Osteoblast (primary cell): ENCODE measurements around the gene CDC14B. TPM values are rescaled to one million over a fixed set of nuclear protein-coding genes. Genes with fewer than 3 reads are reported as not detected.

Source experiments
- DNase-seq: peaks from one replicate; pipeline ENCODE4 v3.0.0; 2011; ENCODE audit warnings: low spot score, mixed read lengths; ENCODE audit not compliant: insufficient read length; ENCODE audit errors: missing footprints
- H2AFZ ChIP-seq: 2 replicates; pipeline ENCODE4 v1.6.0; 2011; ENCODE audit warnings: mild to moderate bottlenecking, low read length
- H3K27ac ChIP-seq: 2 replicates; pipeline ENCODE4 v1.5.1; 2011; ENCODE audit warnings: mild to moderate bottlenecking, low read depth, low read length, moderate library complexity
- H3K27me3 ChIP-seq: 2 replicates; pipeline ENCODE4 v1.6.0; 2012; ENCODE audit warnings: mild to moderate bottlenecking, control low read depth, inconsistent platforms, low read length, moderate library complexity; ENCODE audit not compliant: insufficient read depth
- H3K36me3 ChIP-seq: 2 replicates; pipeline ENCODE4 v1.5.1; 2011; ENCODE audit warnings: mild to moderate bottlenecking, low read length, control low read depth, moderate library complexity; ENCODE audit not compliant: insufficient read depth
- H3K4me1 ChIP-seq: 2 replicates; pipeline ENCODE4 v1.5.1; 2011; ENCODE audit warnings: mild to moderate bottlenecking, low read length, control low read depth, moderate library complexity; ENCODE audit not compliant: insufficient read depth
- H3K4me2 ChIP-seq: 2 replicates; pipeline ENCODE4 v1.6.0; 2011; ENCODE audit warnings: mild to moderate bottlenecking, low read length; ENCODE audit not compliant: insufficient read depth
- H3K4me3 ChIP-seq: fragments of 200-600 bp; sonication (generic); 3 replicates; pipeline ENCODE4 v1.5.1; 2012; ENCODE audit warnings: mild to moderate bottlenecking, low read length, inconsistent platforms; ENCODE audit not compliant: insufficient read depth
- H3K79me2 ChIP-seq: 2 replicates; pipeline ENCODE4 v1.6.0; 2012; ENCODE audit warnings: mild to moderate bottlenecking, low read length, control low read depth, inconsistent platforms; ENCODE audit not compliant: insufficient read depth
- H3K9me3 ChIP-seq: 2 replicates; pipeline ENCODE4 v1.5.1; 2011; ENCODE audit warnings: low read depth, low read length, control low read depth
- H4K20me1 ChIP-seq: 2 replicates; pipeline ENCODE4 v1.6.0; 2012; ENCODE audit warnings: mild to moderate bottlenecking, low read length, control low read depth; ENCODE audit not compliant: insufficient read depth
- total RNA-seq: library from RNA; depleted of rRNA; stranded (reverse); fragments of >200 nt; gene quantifications from 2 replicates; pipeline ENCODE4 v1.2.3, GENCODE V29; 2012
- TF ChIP-seq, protein P1 (sequence below): IDR thresholded peaks from 2 replicates; pipeline ENCODE4 v1.5.1; 2011; ENCODE audit warnings: mild to moderate bottlenecking, low read depth, low read length, moderate library complexity; ENCODE audit errors: extremely low read depth

CDC14B gene
- total RNA-seq, 1 donor, result 43.4 TPM

DNA sequence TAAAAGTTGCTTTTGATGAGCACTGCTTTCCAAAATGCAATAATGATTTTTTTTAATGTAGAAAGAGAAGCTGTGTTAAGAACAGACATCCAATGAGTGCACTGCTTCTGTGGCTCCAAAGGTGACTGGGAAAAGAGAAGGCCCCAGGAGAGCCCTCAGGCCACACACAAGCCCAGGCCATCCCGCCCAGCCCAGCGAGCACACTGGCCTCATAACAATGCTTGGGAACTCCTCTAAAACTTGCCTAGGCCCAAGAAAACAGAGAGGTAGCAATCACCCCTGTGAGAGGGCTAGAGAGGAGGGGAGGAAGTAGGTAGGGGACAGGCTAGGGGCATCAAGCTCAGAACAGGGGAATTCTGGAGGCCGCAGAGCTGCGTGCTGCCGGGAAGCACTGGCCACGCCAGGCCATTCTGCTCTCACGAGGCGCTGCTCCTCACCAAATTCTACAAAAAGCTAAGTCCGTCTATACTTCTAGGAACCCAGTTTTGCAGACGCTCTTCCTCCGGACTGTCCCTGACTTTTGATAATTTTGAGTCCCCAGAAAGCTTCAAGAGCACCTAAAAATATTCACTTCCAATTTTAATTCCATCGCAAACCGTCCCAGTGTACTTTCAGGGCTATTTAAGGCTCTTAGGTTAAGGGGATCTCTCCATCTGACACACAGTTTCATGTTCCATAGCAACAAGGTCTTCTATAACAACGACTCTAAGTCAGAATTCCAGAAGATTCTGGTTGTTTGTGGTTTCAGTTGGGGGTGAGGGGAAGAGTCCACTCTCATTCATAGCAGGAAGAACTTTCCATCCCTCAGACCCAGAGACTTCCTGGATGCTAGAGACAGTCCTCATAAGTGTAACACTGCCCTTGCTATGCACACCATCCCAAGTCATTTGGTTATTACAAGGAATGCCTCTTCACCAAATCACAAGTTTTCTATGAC, 118.7 kb downstream of the CDC14B start:
- Histone ChIP-seq H3K4me2 (no peak overlapping the region), H3K27ac (peak overlapping the region; percentile 73), H3K36me3 (no peaks in the 10 kb centered on the region), H3K27me3 (no peaks in the 10 kb centered on the region), H4K20me1 (no peaks in the 10 kb centered on the region), H2AFZ (no peak overlapping the region), H3K79me2 (no peaks in the 10 kb centered on the region), H3K4me1 (peaks cover 23% of the 10 kb centered on the region), H3K9me3 (no peaks in the 10 kb centered on the region), H3K4me3 (no peak overlapping the region)
- DNase-seq, result peak; percentile 89
- TF ChIP-seq, protein P1, sequence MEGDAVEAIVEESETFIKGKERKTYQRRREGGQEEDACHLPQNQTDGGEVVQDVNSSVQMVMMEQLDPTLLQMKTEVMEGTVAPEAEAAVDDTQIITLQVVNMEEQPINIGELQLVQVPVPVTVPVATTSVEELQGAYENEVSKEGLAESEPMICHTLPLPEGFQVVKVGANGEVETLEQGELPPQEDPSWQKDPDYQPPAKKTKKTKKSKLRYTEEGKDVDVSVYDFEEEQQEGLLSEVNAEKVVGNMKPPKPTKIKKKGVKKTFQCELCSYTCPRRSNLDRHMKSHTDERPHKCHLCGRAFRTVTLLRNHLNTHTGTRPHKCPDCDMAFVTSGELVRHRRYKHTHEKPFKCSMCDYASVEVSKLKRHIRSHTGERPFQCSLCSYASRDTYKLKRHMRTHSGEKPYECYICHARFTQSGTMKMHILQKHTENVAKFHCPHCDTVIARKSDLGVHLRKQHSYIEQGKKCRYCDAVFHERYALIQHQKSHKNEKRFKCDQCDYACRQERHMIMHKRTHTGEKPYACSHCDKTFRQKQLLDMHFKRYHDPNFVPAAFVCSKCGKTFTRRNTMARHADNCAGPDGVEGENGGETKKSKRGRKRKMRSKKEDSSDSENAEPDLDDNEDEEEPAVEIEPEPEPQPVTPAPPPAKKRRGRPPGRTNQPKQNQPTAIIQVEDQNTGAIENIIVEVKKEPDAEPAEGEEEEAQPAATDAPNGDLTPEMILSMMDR, result no peak

DNA sequence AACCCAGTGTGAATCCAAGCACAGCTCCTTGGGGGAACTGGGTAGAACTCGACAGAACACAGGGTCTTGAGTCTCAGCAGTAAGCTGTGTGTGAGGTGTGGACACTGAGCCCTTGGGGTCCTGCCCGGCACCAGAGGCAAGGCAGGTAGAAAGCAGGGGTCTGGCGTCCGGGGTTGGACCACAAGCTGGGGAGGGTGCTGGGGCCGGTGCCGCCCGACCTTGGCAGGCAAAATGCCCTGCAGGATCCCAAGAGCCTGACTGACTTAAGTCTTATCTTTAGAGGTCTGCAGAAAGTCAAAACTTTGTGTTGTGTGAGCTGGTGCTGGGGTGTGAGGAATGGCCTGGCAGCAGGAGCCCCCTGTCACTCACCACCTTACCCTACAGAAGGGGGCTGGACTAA, 120.4 kb downstream of the CDC14B start:
- Histone ChIP-seq H3K27me3 (no peaks in the 10 kb centered on the region), H3K4me1 (peaks cover 28% of the 10 kb centered on the region), H3K4me3 (no peak overlapping the region), H3K27ac (no peak overlapping the region), H3K4me2 (no peak overlapping the region), H3K9me3 (no peaks in the 10 kb centered on the region), H4K20me1 (no peaks in the 10 kb centered on the region), H3K36me3 (no peaks in the 10 kb centered on the region), H3K79me2 (no peaks in the 10 kb centered on the region), H2AFZ (no peak overlapping the region)
- no peak for DNase-seq
- TF ChIP-seq, protein P1, result no peak

DNA sequence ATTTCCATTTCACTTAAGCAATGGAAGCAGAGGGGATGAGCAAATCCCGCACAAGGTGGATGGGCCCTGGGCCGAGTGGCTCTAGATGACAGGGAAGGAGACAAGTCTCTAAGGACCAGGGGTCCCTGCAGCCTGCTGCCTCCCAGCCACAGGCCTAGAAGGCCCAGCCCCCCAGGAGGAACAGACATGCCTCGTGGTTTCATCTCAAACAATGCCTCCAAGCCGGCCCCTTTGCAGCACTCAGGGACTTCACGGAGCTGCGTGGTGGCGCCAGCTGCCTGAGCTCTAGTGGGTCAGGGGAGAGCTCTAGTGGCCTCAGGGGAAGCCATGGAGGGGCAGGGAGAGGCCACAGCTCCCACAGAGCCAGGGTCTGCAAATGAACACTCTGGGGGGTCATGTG, 120.8 kb downstream of the CDC14B start:
- DNase-seq, result no peak
- Histone ChIP-seq H3K4me3 (no peak overlapping the region), H3K4me2 (no peak overlapping the region), H3K36me3 (no peaks in the 10 kb centered on the region), H4K20me1 (no peaks in the 10 kb centered on the region), H3K27me3 (no peaks in the 10 kb centered on the region), H3K79me2 (no peaks in the 10 kb centered on the region), H3K4me1 (peaks cover 28% of the 10 kb centered on the region), H3K9me3 (no peaks in the 10 kb centered on the region), H3K27ac (no peak overlapping the region), H2AFZ (no peak overlapping the region)
- TF ChIP-seq, protein P1, result no peak

DNA sequence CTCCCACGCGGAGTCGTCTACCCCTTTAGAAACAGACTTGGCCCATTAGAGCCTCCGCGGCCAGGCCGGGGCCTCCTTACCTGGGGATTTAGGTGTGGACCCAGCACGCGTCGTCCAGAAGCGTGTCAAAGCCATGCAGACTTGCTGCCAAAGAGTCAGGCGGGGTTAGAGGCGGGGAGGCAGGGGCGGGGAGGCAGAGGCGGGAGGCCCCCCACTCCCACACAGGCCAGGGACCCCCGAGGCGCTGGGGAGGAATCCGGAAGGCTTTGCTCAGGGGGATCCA, 122.6 kb downstream of the CDC14B start:
- Histone ChIP-seq H4K20me1 (no peaks in the 10 kb centered on the region), H3K4me1 (peaks cover 19% of the 10 kb centered on the region), H2AFZ (no peak overlapping the region), H3K36me3 (peaks cover 3% of the 10 kb centered on the region), H3K9me3 (no peaks in the 10 kb centered on the region), H3K79me2 (no peaks in the 10 kb centered on the region), H3K27ac (no peak overlapping the region), H3K4me2 (no peak overlapping the region), H3K27me3 (no peaks in the 10 kb centered on the region), H3K4me3 (no peak overlapping the region)
- no peak for DNase-seq
- TF ChIP-seq, protein P1, result no peak
